Tibial nerve (tissue), 3 donors: ENCODE measurements around the gene MAGI2.

Experiments used
- POLR2A ChIP-seq, 2 donors: fragments of 450-650 bp; IDR thresholded peaks; one replicate each; pipeline ENCODE4 v1.6.1; 2017; ENCODE audit warnings: antibody characterized with exemption in 2 of 2, mild to moderate bottlenecking in 2 of 2, moderate library complexity in 2 of 2
- TF ChIP-seq, protein P1 (sequence below), 5 experiments: fragments of 200-600 bp in 3 of 5; fragments of 450-650 bp in 2 of 5; sonication (generic) in 3 of 5; IDR thresholded peaks; one replicate each; pipeline ENCODE4 v1.5.1; 2016 to 2019; ENCODE audit warnings: antibody characterized with exemption in 5 of 5, mild to moderate bottlenecking in 3 of 5, moderate library complexity in 2 of 5

DNA sequence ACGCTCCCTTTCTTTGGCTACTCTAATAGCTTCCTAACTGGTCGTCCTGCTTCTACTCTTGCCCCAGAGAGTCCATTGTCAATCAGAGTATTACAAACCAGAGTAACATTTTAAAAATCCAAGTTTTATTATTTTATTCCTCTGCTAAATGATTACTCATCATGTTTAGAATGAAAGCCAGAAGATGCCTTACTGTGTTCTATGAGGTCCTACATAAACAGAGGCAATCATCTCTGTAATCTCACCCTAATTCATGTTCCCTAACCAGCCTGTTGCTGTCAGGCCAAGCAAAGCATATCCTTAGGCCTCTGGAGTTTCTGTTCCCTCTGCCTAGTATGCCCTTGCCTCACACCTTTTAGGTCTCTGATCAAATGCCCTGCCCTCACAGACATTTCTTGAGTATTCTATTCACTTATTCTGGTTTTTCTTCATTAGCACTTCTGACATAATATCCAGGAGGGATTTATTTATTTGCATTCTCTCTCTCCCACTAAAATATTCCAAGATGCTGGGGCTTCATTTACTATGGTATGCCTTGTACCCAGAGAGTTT is 1157.3 kb downstream of the MAGI2 start:
- TF ChIP-seq, protein P1, sequence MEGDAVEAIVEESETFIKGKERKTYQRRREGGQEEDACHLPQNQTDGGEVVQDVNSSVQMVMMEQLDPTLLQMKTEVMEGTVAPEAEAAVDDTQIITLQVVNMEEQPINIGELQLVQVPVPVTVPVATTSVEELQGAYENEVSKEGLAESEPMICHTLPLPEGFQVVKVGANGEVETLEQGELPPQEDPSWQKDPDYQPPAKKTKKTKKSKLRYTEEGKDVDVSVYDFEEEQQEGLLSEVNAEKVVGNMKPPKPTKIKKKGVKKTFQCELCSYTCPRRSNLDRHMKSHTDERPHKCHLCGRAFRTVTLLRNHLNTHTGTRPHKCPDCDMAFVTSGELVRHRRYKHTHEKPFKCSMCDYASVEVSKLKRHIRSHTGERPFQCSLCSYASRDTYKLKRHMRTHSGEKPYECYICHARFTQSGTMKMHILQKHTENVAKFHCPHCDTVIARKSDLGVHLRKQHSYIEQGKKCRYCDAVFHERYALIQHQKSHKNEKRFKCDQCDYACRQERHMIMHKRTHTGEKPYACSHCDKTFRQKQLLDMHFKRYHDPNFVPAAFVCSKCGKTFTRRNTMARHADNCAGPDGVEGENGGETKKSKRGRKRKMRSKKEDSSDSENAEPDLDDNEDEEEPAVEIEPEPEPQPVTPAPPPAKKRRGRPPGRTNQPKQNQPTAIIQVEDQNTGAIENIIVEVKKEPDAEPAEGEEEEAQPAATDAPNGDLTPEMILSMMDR (IDR thresholded peaks at IDR 0.05): no peak
- no peak for TF ChIP-seq POLR2A (IDR thresholded peaks at IDR 0.05)
